OCI-LY1 (cell line): Measurements from ENCODE around the gene TMEM98.

Experiments used
- CTCF ChIP-seq: fragments of 200-600 bp; sonication (generic), shearing (Covaris generic); IDR thresholded peaks from 2 replicates; pipeline ENCODE4 v1.5.1; 2017; ENCODE audit warnings: mild to moderate bottlenecking, antibody characterized with exemption, low read length, moderate library complexity, mixed read lengths
- EZH2 ChIP-seq: fragments of 200-600 bp; sonication (generic), shearing (Covaris generic); IDR thresholded peaks from 2 replicates; pipeline ENCODE4 v1.8.0; 2017; ENCODE audit warnings: borderline replicate concordance, mixed run types, mild to moderate bottlenecking, antibody characterized with exemption, low read length, moderate library complexity, mixed read lengths

GRCh38 chr17:32894245-32894644, 33.7 kb upstream of the TMEM98 start:
- TF ChIP-seq CTCF (no peak), EZH2 (no peak)
